OCI-LY7 (cell line): ENCODE measurements around the gene NXN. TPM values are rescaled to one million over a fixed set of nuclear protein-coding genes. Genes with fewer than 3 reads are reported as not detected.
"Not testable (repeated sequence)": the region's sequence is repeated elsewhere in the genome, so short reads cannot be mapped to it uniquely, and the experiment has no call there.

ENCODE experiments used
- BruUV-seq: library from RNA; stranded (reverse); fragments of 400-500 nt; replicated peaks from 2 replicates; lab custom pipeline; 2021; lab: Mats Ljungman, UMichigan
- CTCF ChIA-PET: fragments of 300-600 bp; sonication (Branson Sonifier 250); formaldehyde crosslinking; loops from one replicate; lab custom pipeline; 2022; ENCODE audit warnings: antibody characterized with exemption; ENCODE audit not compliant: unreplicated experiment; lab: Charles Lee
- POLR2A ChIA-PET: fragments of 300-600 bp; sonication (Branson Sonifier 250); formaldehyde crosslinking; loops from one replicate; lab custom pipeline; 2022; ENCODE audit warnings: antibody characterized with exemption; lab: Charles Lee
- DNase-seq: peaks from one replicate; pipeline ENCODE4 v3.0.0-alpha.2; 2015; ENCODE audit warnings: low spot score
- H2AFZ ChIP-seq: fragments of 200-600 bp; sonication (generic), shearing (Covaris generic); 2 replicates; pipeline ENCODE4 v1.6.1; 2014; ENCODE audit warnings: mild to moderate bottlenecking, antibody characterized with exemption, low read length, moderate library complexity
- H3K27ac ChIP-seq: fragments of 200-600 bp; sonication (generic); 2 replicates; pipeline ENCODE4 v1.5.1; 2014; ENCODE audit warnings: mixed run types, low read depth, mild to moderate bottlenecking, moderate library complexity, low read length, inconsistent platforms; ENCODE audit not compliant: poor library complexity, severe bottlenecking
- H3K36me3 ChIP-seq: fragments of 200-600 bp; sonication (generic); 2 replicates; pipeline ENCODE4 v1.6.1; 2014; ENCODE audit warnings: mild to moderate bottlenecking, antibody characterized with exemption, low read length, moderate library complexity, mixed read lengths; ENCODE audit not compliant: insufficient read depth
- H3K4me1 ChIP-seq: fragments of 200-600 bp; sonication (generic); 2 replicates; pipeline ENCODE4 v1.5.1; 2014; ENCODE audit warnings: mild to moderate bottlenecking, low read length; ENCODE audit not compliant: insufficient read depth, poor library complexity, severe bottlenecking
- H3K4me2 ChIP-seq: fragments of 200-600 bp; sonication (generic); 2 replicates; pipeline ENCODE4 v1.6.1; 2014; ENCODE audit warnings: mild to moderate bottlenecking, low read length
- H3K4me3 ChIP-seq: fragments of 200-600 bp; sonication (generic); 2 replicates; pipeline ENCODE4 v1.5.1; 2014; ENCODE audit warnings: mild to moderate bottlenecking, low read depth, low read length; ENCODE audit not compliant: poor library complexity, severe bottlenecking
- H3K79me2 ChIP-seq: fragments of 200-600 bp; sonication (generic); 2 replicates; pipeline ENCODE4 v1.6.1; 2016; ENCODE audit warnings: low read depth, mild to moderate bottlenecking, low read length, moderate library complexity, mixed read lengths; ENCODE audit not compliant: insufficient read depth
- H3K9me2 ChIP-seq: fragments of 200-600 bp; sonication (generic); 2 replicates; pipeline ENCODE4 v1.6.1; 2016; ENCODE audit warnings: mild to moderate bottlenecking, low read length, mixed read lengths; ENCODE audit not compliant: insufficient read depth
- H3K9me3 ChIP-seq: fragments of 200-600 bp; sonication (generic); 2 replicates; pipeline ENCODE4 v1.6.1; 2014; ENCODE audit warnings: mild to moderate bottlenecking, mixed run types, low read length, mixed read lengths
- H4K20me1 ChIP-seq: fragments of 200-600 bp; sonication (generic); 2 replicates; pipeline ENCODE4 v1.6.1; 2014; ENCODE audit warnings: mild to moderate bottlenecking, antibody characterized with exemption, low read length, moderate library complexity, mixed read lengths; ENCODE audit not compliant: insufficient read depth
- EZH2phosphoT487 ChIP-seq: fragments of 200-600 bp; sonication (generic); IDR thresholded peaks from 2 replicates; pipeline ENCODE4 v1.6.1; 2018; ENCODE audit warnings: low read depth, borderline replicate concordance, mild to moderate bottlenecking, mixed run types, antibody characterized with exemption, low read length, moderate library complexity, mixed read lengths
- intact Hi-C: fragments of 100-400 bp; cut with micrococcal nuclease; formaldehyde crosslinking; loops from one replicate; pipeline ENCODE4 v1.10.0; 2022; ENCODE audit not compliant: unreplicated experiment
- total RNA-seq, 2 experiments: library from RNA; depleted of rRNA in 1 of 2; stranded (reverse); fragments of >200 nt in 1 of 2; shearing (Covaris generic) in 1 of 2; gene quantifications; 2 replicates each; pipeline ENCODE4 v1.2.3, GENCODE V29; 2014 to 2022
- TF ChIP-seq, protein P1 (sequence below): fragments of 200-600 bp; sonication (generic); conservative IDR thresholded peaks from 2 replicates; pipeline ENCODE4 v1.5.1; 2014; ENCODE audit warnings: mild to moderate bottlenecking, antibody characterized with exemption, low read length, moderate library complexity, mixed read lengths

Gene NXN
- total RNA-seq, 2 experiments from 2014 or later: 1.3 to 2.8 TPM

DNA sequence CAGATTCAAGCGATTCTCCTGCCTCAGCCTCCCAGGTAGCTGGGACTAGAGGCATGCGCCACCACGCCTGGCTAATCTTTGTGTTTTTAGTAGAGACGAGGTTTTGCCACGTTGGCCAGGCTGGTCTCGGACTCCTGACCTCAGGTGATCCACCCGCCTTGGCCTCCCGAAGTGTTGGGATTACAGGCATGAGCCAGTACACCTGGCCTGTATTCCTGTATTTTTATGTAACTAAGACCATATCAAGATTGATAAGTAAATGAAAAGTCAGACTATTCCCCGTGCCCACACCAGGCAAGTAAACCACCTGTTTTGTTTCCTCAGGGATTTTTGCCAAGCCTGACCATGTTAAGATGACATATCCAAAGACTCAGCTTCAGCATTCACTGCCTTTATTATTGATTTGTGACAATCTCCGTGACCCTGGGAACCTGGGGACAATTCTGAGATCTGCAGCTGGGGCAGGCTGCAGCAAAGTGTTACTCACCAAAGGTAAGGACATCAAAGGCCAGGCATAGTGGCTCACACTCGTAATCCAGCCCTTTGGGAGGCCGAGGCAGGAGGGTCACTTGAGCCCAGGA, 191.8 kb downstream of the NXN start:
- ChIA-PET POLR2A (interaction anchor here (0.7 kb wide), 2 partner anchors 249 to 585 kb away, joined by 3 to 5 read pairs; no protein-coding TSS in a partner anchor), CTCF (no interaction called here)
- H3K9me2 ChIP-seq: no peaks in the 10 kb centered on the region
- DNase-seq: no peak
- no TSS peak for BruUV-seq
- peaks cover 85% of the 10 kb centered on the region for H3K36me3 ChIP-seq
- no peak overlapping the region for H3K4me3 ChIP-seq
- no peak overlapping the region for H2AFZ ChIP-seq
- peaks cover 10% of the 10 kb centered on the region; the same call in 1 of the 2 replicates for H4K20me1 ChIP-seq
- H3K4me2 ChIP-seq: no peak overlapping the region
- peaks cover 15% of the 10 kb centered on the region for H3K4me1 ChIP-seq
- H3K79me2 ChIP-seq: peaks cover 32% of the 10 kb centered on the region
- H3K27ac ChIP-seq: no peak overlapping the region
- no peak for TF ChIP-seq EZH2phosphoT487
- TF ChIP-seq, protein P1, sequence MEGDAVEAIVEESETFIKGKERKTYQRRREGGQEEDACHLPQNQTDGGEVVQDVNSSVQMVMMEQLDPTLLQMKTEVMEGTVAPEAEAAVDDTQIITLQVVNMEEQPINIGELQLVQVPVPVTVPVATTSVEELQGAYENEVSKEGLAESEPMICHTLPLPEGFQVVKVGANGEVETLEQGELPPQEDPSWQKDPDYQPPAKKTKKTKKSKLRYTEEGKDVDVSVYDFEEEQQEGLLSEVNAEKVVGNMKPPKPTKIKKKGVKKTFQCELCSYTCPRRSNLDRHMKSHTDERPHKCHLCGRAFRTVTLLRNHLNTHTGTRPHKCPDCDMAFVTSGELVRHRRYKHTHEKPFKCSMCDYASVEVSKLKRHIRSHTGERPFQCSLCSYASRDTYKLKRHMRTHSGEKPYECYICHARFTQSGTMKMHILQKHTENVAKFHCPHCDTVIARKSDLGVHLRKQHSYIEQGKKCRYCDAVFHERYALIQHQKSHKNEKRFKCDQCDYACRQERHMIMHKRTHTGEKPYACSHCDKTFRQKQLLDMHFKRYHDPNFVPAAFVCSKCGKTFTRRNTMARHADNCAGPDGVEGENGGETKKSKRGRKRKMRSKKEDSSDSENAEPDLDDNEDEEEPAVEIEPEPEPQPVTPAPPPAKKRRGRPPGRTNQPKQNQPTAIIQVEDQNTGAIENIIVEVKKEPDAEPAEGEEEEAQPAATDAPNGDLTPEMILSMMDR: no peak
- intact Hi-C loops: no loop called here
- H3K9me3 ChIP-seq: no peaks in the 10 kb centered on the region

DNA sequence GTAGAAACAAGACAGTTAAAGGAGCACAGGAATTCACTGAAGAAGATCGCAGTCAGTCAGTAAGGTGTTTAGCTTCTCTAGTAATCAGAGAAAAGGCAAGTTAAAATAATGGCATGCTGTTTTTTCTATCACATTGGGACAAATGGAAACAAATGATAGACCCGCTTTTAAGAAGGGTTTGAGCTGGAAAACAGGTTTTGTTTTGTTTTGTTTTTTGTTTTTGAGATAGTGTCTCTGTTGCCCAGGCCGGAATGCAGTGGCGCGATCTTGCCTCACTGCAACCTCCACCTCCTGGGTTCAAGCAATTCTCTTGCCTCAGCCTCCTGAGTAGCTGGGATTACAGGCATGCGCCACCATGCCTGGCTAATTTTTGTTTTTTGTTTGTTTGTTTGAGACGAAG, 193.7 kb downstream of the NXN start:
- intact Hi-C loops, H3K9me3 ChIP-seq, H3K27ac ChIP-seq, H3K9me2 ChIP-seq, BruUV-seq, H3K4me3 ChIP-seq, DNase-seq, H2AFZ ChIP-seq, H3K4me2 ChIP-seq, CTCF ChIA-PET, H4K20me1 ChIP-seq: not testable (repeated sequence)
- H3K36me3 ChIP-seq: peaks cover 67% of the 10 kb centered on the region
- POLR2A ChIA-PET: interaction anchor here (0.6 kb wide), 1 partner anchor 629 kb away, joined by 4 read pairs; no protein-coding TSS in a partner anchor
- H3K4me1 ChIP-seq: peaks cover 18% of the 10 kb centered on the region
- peaks cover 49% of the 10 kb centered on the region for H3K79me2 ChIP-seq

GRCh38 chr17:784143-784542, 195.4 kb downstream of the NXN start:
- Histone ChIP-seq H3K27ac (no peak overlapping the region), H3K4me2 (peak overlapping the region; percentile 86), H4K20me1 (peaks cover 10% of the 10 kb centered on the region; the same call in 1 of the 2 replicates), H3K4me3 (peak overlapping the region; percentile 95), H3K9me2 (no peaks in the 10 kb centered on the region), H3K9me3 (no peaks in the 10 kb centered on the region), H3K79me2 (peaks cover 65% of the 10 kb centered on the region), H3K4me1 (peaks cover 21% of the 10 kb centered on the region), H2AFZ (no peak overlapping the region), H3K36me3 (peaks cover 51% of the 10 kb centered on the region)
- ChIA-PET POLR2A (no interaction called here), CTCF (no interaction called here)
- BruUV-seq: no TSS peak
- TF ChIP-seq, protein P1: no peak
- no peak for TF ChIP-seq EZH2phosphoT487
- DNase-seq: no peak
- intact Hi-C loops: loop anchor here (5.0 kb wide), 1 partner anchor 213 kb away; the partner anchor contains the start of gene TIMM22
